Chondrocyte (in vitro differentiated cells): ENCODE data around the gene IRX6. TPM values are rescaled to one million over a fixed set of nuclear protein-coding genes. Genes with fewer than 3 reads are reported as not detected.
A peak's percentile ranks its signal among the peaks of the same experiment; 100 is the strongest.

ENCODE experiments used
- DNase-seq: peaks from one replicate; pipeline ENCODE4 v3.0.0; 2021; ENCODE audit warnings: mixed read lengths, low spot score
- H3K27ac Mint-ChIP-seq: one replicate; pipeline ENCODE4 v1.8.0; 2021; ENCODE audit warnings: mild to moderate bottlenecking, moderate library complexity, mixed read lengths; ENCODE audit not compliant: unreplicated experiment
- H3K27me3 Mint-ChIP-seq: 2 replicates; pipeline ENCODE4 v1.8.0; 2021; ENCODE audit warnings: low read depth, mixed read lengths
- H3K36me3 Mint-ChIP-seq: 2 replicates; pipeline ENCODE4 v1.8.0; 2021; ENCODE audit warnings: low read depth, mixed read lengths
- H3K4me1 Mint-ChIP-seq: 2 replicates; pipeline ENCODE4 v1.8.0; 2021; ENCODE audit warnings: low read depth, mild to moderate bottlenecking, mixed read lengths
- H3K4me3 Mint-ChIP-seq: one replicate; pipeline ENCODE4 v1.8.0; 2021; ENCODE audit warnings: mild to moderate bottlenecking, moderate library complexity, mixed read lengths; ENCODE audit not compliant: unreplicated experiment
- H3K9me3 Mint-ChIP-seq: 2 replicates; pipeline ENCODE4 v1.8.0; 2021; ENCODE audit warnings: low read depth, mixed read lengths
- total RNA-seq: library from RNA; stranded (reverse); gene quantifications from 3 replicates; pipeline ENCODE4 v1.2.1, GENCODE V29; 2021
- TF ChIP-seq, protein P1 (sequence below): fragments of 200-600 bp; sonication (generic); IDR thresholded peaks from 2 replicates; pipeline ENCODE4 v1.5.0; 2021; ENCODE audit warnings: antibody characterized with exemption, mild to moderate bottlenecking, moderate library complexity

Gene IRX6
- total RNA-seq, 1 donor from 2014 or later = not detected

DNA sequence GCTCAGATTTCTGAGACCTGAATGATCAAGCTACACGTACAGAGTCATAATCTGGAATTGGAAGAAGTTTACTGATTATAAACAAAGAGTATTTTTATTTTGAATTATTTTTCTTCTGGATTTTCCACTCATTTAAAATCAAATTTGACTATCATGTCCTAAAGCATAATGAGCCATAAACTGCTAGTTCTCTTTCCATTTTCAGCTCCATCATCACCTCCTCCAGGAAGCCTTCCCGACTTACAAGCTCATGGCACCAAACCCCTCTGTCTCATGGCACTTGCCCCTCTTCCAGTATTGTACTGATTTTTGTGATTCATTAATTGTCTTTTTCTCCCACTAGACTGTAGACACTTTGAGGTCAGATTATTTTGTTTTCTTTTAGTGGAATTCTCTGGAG lies 35.9 kb downstream of the IRX6 start:
- DNase-seq = no peak

DNA sequence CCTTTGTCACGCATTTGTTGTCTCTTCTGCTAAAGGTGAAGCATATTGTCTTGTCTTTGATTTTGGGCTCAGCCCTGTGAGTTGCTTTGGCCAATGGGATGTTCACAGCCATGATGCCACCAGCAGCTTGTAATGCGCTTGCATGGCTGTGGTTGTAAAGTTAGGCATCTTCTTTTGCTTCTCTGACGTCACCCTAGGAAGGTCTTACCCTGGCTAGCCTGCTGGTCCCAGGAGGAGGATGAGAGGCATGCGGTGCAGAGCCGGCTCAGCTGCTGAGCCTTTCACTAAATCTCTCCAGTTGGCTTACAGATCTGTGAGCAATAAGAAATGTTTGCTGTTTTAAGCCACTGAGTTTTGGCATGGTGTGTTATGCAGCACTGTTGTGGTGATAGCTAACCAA lies 40.8 kb downstream of the IRX6 start:
- peaks cover 29% of the 10 kb centered on the region for H3K27me3 Mint-ChIP-seq
- no peak overlapping the region for H3K27ac Mint-ChIP-seq
- H3K4me3 Mint-ChIP-seq = no peak overlapping the region
- H3K9me3 Mint-ChIP-seq = no peaks in the 10 kb centered on the region
- no peaks in the 10 kb centered on the region for H3K36me3 Mint-ChIP-seq
- H3K4me1 Mint-ChIP-seq = peaks cover 18% of the 10 kb centered on the region
- TF ChIP-seq, protein P1, sequence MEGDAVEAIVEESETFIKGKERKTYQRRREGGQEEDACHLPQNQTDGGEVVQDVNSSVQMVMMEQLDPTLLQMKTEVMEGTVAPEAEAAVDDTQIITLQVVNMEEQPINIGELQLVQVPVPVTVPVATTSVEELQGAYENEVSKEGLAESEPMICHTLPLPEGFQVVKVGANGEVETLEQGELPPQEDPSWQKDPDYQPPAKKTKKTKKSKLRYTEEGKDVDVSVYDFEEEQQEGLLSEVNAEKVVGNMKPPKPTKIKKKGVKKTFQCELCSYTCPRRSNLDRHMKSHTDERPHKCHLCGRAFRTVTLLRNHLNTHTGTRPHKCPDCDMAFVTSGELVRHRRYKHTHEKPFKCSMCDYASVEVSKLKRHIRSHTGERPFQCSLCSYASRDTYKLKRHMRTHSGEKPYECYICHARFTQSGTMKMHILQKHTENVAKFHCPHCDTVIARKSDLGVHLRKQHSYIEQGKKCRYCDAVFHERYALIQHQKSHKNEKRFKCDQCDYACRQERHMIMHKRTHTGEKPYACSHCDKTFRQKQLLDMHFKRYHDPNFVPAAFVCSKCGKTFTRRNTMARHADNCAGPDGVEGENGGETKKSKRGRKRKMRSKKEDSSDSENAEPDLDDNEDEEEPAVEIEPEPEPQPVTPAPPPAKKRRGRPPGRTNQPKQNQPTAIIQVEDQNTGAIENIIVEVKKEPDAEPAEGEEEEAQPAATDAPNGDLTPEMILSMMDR = no peak
- no peak for DNase-seq

More for the DNA sequence above, 35.9 kb downstream of the IRX6 start:
- TF ChIP-seq, protein P1 = no peak
- peaks cover 40% of the 10 kb centered on the region for H3K27me3 Mint-ChIP-seq
- H3K4me3 Mint-ChIP-seq = no peak overlapping the region
- no peaks in the 10 kb centered on the region for H3K9me3 Mint-ChIP-seq
- no peaks in the 10 kb centered on the region for H3K36me3 Mint-ChIP-seq
- H3K27ac Mint-ChIP-seq = no peak overlapping the region
- no peaks in the 10 kb centered on the region for H3K4me1 Mint-ChIP-seq

DNA sequence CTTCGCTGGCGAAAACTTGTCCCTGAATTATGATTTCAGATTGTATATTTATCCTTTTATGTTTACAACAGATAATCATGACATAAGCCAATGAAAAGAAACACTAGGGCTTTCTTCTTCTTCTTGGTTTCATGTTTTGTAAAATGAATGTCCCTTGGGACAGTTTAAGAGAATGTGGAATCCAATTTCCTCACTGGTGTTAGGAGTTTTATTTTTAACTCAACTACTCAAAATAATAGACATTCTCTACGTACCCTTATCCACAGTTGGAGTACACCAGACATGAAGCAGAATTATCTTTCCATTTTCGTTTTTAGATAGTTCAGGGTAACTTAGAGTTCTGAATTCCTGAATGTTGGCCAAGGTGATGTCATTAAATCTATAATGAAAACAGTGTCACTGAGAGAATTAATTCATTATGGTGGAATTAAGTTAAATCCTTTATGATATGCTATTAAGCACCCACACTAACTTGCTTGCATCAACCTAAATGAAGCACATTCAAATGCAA lies 43.4 kb downstream of the IRX6 start:
- Mint-ChIP-seq H3K4me1 (peaks cover 25% of the 10 kb centered on the region), H3K4me3 (no peak overlapping the region), H3K27me3 (peaks cover 34% of the 10 kb centered on the region), H3K9me3 (no peaks in the 10 kb centered on the region), H3K27ac (peak overlapping the region; percentile 22), H3K36me3 (no peaks in the 10 kb centered on the region)
- TF ChIP-seq, protein P1 = no peak
- DNase-seq = no peak

DNA sequence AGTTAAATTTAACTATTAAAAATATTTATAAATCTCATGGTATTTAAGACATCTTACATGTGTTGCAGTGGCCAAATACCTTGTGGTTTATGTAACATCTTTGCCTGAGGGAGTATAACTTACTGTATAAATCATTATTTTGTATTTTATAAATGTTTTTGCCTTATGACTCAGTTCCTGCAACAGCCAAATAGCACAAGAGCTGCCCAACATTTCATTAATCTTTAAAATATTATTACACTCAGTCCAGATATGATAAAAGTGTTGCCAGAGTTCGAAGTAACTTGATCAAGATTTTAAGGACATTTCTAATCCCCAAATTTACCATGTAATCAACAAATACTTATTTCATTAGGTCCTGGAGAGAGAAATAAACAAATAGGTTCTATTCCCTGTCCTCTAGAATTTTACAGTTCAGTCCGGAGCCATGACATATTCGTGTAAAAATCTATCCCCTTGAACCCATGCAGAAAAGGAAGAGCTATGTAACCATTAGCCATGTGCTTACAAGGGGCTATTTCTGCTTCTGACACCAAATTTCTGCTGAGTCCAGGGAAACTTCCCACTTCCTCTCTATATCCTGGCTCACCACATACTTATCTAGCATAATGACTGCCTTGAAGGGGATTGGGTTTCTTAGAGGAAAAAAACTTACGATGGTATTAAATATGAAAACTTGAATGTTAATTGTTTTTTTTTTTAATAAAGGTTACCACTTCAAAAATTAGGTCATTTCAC lies 44.0 kb downstream of the IRX6 start:
- peak overlapping the region; percentile 19 for H3K27ac Mint-ChIP-seq
- TF ChIP-seq, protein P1 = no peak
- peaks cover 34% of the 10 kb centered on the region for H3K27me3 Mint-ChIP-seq
- H3K36me3 Mint-ChIP-seq = no peaks in the 10 kb centered on the region
- no peak for DNase-seq
- H3K9me3 Mint-ChIP-seq = no peaks in the 10 kb centered on the region
- H3K4me3 Mint-ChIP-seq = no peak overlapping the region
- H3K4me1 Mint-ChIP-seq = peaks cover 25% of the 10 kb centered on the region

DNA sequence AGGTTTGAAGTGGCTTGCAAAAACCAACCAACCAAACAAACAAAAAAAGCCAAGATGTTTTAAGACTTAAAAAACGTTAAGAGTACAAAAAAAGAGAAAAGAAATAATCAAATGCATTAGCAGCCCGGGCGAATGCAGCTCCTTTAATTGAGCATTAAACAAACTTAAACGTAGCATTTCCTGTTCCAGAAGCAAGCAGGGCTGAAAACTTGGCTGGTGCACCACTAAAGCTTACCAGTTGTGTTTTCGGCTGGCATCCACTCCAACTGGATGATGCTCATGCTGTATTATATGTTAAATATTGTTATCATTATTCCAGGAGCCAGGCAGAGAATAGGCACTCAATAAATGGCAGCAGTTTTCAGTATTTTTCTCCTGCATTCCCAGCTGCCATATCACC lies 45.1 kb downstream of the IRX6 start:
- H3K4me3 Mint-ChIP-seq = no peak overlapping the region
- TF ChIP-seq, protein P1 = no peak

More for the DNA sequence above, 45.1 kb downstream of the IRX6 start:
- Mint-ChIP-seq H3K36me3 (no peaks in the 10 kb centered on the region), H3K27ac (no peak overlapping the region), H3K27me3 (peaks cover 28% of the 10 kb centered on the region), H3K9me3 (no peaks in the 10 kb centered on the region), H3K4me1 (peaks cover 25% of the 10 kb centered on the region)
- no peak for DNase-seq
